Ammon's horn (tissue), 1 donor: Measurements from ENCODE around the gene GPR137B.

Experiments used
- DNase-seq: peaks from one replicate; pipeline ENCODE4 v3.0.0-alpha.2; 2016; ENCODE audit warnings: low spot score

Gene GPR137B

DNA sequence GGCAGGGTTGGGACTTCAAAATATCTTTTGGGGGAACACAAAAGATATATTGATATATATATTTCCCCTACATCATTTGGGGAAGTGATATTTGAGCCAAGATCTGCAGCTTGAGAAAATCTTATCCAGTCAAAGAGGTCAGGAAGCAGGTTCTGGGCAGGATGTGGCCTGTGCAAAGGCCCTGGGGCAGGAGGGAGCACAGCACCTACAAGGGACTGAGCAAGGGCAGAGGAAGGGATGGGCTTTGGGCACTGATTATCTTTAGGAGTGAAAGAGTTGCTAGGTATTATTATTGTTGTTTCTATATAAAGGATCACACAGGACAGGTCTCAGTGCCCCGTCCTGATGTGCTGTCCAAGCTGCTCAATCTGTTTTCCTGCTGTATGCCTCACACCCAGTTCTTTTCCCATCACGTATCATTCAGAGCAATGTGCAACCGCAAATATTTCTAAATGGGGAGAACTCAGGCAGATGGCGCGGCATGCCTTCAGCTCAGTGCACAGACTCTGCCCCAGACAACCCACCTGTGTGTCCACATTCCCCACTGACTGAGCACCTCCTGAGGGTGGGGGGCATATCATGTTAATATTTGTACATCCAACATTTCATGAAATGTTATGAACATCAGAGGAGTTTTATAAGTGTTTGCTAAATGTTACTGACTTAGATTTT, 28.1 kb upstream of the GPR137B start:
- DNase-seq, result no peak

GRCh38 chr1:236117710-236118109, 24.6 kb upstream of the GPR137B start:
- DNase-seq, result no peak

DNA sequence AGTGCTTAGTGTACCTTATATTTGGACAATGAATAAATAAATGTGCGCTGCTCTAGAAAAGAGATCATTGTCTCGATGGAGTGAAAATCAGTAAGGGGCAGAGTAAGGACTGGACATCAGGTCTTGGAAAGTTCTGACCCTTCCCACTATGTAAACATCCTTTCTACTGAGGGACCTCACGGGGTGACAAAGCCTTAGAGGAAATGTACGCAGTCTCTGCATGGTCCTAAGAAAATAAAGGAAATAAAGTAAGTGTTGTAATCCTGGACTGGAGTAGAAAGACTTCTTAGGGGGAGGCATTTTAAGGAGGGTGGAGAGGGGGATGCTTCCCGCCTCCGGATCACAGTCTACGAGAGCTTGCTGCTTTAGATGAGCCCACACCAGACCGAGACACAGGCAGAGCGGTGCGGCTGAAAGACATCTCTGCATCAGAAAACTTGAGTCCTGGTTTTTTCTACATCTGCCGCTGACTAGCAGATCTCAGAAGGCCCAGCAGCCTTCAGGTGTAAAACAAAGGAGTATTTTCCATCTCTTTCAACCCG, 22.3 kb upstream of the GPR137B start:
- no peak for DNase-seq

- DNase-seq, result no peak
Measured at GRCh38 chr1:236120721-236121153, 21.6 kb upstream of the GPR137B start.

DNA sequence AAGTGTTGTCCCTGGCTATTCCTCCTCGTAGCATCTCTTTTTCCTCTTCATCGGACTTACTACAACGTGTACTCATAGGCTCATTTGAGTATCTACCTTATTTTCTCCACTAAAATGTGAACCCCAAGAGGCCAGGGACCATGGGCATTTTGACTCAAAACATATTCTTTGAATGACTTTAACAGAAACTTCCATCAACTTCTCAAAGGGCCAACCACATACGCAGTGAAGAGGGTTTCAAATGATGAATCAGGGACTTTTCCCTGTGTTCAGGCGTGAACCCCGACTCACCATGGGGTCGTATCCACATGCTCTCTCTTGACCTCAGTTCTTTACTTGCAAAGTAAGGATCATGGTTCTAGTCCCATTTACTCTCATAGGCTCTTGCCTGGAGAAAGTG, 20.2 kb upstream of the GPR137B start:
- no peak for DNase-seq

- no peak for DNase-seq
Measured at GRCh38 chr1:236123563-236123962, 18.8 kb upstream of the GPR137B start.

GRCh38 chr1:236124965-236125364, 17.4 kb upstream of the GPR137B start:
- no peak for DNase-seq

DNA sequence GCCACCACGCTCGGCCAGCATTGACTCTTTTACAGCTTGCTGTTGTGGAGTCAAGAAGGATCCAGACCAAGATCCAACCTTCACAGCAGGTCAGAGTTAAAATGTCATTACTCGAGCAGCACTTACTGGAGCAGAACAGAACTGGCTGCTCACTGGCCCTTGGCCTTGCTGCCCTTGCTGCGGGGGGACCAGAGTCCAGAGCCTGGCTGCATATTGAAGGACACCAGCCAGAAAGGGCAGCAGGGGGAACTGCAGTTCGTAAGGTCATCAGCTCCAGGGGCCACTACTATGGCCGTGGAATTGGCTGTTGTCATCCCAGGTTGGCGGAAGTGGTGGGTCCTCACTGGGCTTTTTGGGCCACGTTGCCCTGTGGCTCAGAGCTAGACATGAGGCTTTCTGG, 15.3 kb upstream of the GPR137B start:
- DNase-seq, result no peak

DNA sequence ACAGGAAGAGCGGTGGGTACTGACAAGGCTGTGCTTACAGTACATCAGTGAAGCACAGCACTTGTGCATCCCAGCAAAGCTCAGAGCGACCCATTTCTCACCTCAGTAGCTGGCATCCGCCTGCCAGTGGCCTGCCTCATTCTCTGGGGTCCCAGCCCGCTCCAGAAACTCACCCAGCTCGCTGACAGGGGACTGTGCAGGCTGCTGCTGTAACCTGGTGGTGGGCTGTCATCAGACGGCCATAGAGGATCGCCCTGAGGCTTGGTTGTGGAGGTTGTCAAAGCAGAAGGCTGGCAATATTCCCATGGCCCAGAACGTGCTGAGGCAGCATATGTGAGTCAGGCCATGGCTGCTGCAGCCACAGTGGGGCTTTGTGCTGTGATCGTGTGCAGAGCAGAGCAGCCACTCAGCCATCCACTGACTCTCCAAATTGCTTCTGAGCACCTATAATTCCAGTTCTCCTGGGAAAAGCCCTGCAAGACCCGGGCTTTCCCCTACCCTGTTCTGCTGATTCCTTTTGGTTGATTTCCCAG, 13.6 kb upstream of the GPR137B start:
- DNase-seq, result peak; percentile 50

DNA sequence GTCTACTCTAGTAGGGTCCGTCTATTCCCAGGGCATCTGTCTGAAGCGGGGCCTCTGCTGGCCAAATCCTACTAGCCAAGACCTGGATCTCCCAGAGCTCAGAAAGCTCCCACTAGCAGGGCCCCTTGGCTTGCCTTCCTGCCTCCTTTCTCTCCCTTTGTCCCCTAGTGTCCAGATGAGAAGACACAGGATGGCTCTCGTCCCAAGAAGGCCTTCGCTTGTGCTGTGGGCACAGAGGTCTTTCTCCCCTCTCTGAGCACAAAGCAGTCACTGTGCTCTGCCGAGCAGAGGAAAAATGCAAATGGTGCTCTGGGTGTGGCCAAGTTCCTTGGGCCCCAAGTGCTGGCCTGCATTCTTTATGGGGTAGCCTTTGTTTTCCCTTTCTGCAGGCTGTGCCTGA, 13.0 kb upstream of the GPR137B start:
- peak; percentile 67 for DNase-seq

DNA sequence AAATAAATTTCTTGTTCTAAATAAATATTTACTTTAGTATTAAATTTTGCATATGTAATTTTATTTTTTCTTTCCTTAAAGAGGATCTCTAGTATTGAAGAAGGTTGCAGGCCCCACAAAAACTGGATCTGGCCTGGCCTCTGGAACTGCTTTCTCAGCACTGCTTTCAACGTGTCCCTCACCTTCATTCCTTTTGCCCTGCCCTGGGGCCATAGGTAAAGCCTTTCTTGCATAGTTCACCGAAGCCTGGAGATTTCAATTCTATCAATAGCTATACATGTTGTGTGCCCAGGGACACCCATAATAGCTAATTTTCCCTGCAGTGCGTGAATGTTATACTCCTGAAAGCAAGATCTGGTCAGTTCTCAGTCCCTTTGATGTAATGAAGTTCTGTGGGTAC, 12.0 kb upstream of the GPR137B start:
- no peak for DNase-seq

- DNase-seq, result no peak
Measured at GRCh38 chr1:236131916-236132315, 10.4 kb upstream of the GPR137B start.

GRCh38 chr1:236132420-236133046, 9.8 kb upstream of the GPR137B start:
- no peak for DNase-seq

DNA sequence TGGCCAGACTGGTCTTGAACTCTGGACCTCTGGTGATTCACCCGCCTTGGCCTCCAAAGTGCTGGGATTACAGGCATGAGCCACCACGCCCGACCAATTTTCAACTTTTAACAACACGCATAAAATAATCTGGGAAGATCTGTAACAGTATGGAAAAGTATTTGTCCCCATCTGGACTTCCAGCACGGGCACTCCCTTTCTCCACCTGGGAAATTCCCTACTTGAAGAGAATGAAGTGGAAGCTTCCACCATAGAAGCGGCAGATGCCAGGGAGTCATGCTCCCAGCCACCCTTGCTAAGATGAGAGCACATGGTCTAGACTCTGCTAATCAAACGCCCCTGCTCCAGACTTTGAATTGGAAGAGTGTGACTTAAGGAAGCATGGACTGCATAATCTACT, 9.0 kb upstream of the GPR137B start:
- no peak for DNase-seq

- no peak for DNase-seq
Measured at GRCh38 chr1:236133802-236134201, 8.5 kb upstream of the GPR137B start.

GRCh38 chr1:236137285-236137852, 5.0 kb upstream of the GPR137B start:
- DNase-seq, result no peak

GRCh38 chr1:236139495-236139894, 2.8 kb upstream of the GPR137B start:
- no peak for DNase-seq

GRCh38 chr1:236140705-236141446, 1.5 kb upstream of the GPR137B start:
- DNase-seq, result no peak

- peak; percentile 45 for DNase-seq
Measured at GRCh38 chr1:236141447-236142252, 689 bp upstream of the GPR137B start.

- DNase-seq, result peak; percentile 31
Measured at GRCh38 chr1:236143104-236143948, 987 bp downstream of the GPR137B start.

DNA sequence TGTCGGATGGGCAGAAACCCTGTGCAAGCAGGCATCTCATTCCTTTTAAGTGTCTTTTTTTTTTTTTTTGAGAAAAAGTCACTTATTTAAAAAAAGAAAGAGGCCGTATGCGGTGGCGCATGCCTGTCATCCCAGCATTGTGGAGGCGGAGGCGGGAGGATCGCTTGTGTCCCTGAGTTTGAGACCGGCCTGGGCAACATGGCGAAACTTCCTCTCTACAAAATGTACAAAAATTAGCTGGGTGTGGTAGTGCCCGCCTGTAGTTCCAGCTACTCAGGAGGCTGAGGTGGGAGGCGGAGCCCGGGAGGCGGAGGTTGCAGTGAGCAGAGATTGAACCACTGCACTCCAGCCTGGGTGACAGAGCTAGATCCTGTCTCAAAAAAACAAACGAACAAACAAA, 1.7 kb downstream of the GPR137B start:
- DNase-seq, result no peak
